GM18858 (cell line): ENCODE data around the gene BLNK.

ENCODE experiments used
- ATAC-seq: cut with Tn5 transposase; IDR thresholded peaks from one replicate; pipeline ENCODE4 v1.9.1; 2021; ENCODE audit not compliant: unreplicated experiment

BLNK gene

DNA sequence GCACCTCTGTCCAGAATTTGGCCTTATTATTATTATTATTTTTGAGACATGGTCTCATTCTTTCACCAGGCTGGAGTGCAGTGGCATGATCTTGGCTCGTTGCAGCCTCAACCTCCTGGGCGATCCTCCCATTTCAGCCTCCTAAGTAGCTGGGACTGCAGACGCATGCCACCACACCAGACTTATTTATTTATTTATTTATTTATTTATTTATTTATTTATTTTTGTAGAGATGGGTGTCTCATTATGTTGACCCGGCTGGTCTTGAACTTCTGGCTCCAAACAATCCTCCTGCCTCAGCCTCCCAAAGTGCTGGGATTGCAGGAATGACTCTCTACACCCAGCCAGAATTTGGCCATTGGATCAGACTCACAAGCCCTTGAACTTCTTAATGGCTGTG, 6.4 kb downstream of the BLNK start:
- no peak for ATAC-seq

- ATAC-seq, result no peak
These were observed 7.7 kb downstream of the BLNK start for GRCh38 chr10:96263669-96264068.

GRCh38 chr10:96263176-96263575, 8.2 kb downstream of the BLNK start:
- no peak for ATAC-seq

DNA sequence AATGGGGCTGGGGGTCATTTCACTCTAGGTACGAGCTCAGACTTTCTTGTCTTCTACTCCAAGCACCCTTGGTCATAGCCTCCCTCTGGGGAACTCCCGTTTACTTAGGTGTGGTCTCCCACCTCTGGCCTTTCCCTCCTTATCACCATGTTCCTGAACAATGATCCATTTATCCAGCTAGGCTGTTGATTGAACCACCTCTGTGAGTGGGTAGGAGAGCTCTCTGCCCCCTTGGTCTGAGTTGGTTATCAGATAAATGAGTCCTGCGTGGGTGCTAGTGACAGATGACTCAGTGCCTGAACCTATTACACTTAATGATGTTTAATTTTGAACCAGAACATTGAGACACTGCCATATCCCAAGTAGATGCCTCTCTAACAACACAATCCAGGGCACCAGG, 9.4 kb downstream of the BLNK start:
- no peak for ATAC-seq

DNA sequence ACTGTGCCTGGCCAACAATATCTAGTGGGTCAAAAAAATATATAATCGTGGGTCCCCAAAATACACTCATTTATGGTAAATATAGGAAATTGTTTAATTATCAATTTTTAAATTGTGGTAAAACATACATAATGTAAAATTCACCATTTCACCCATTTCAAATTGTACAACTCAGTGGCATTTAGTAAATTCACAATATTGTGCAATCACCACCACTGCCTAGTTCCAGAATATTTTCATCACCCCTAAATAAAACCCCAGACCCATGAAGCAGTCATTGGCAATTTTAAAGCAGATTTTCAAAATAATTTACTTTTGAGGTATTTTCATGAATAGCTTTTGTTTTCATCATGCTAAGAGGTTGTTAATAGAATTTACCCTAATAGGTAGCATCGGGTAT, 10.2 kb downstream of the BLNK start:
- ATAC-seq, result no peak

GRCh38 chr10:96260014-96260413, 11.4 kb downstream of the BLNK start:
- ATAC-seq, result no peak

- ATAC-seq, result no peak
These were observed 12.2 kb downstream of the BLNK start for GRCh38 chr10:96259150-96259549.

DNA sequence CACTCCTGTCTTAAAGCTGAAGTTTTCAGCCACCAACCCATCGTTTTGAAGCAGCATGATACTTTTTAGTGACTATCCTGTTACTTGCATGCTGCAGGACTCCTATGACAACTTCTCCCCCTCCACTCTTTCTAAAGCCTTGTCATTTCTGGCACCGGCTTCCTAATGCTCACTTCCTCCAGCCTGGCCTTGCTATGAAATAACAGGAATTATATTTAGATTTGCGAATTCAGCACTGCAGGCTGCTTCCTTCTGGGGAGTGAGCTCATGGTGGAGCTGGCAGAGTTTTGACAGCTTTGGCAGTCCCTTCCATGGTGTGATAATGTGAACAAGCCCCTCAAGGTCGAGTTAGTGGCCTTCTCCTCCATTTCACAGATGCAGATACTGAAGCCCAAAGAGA, 13.4 kb downstream of the BLNK start:
- no peak for ATAC-seq

DNA sequence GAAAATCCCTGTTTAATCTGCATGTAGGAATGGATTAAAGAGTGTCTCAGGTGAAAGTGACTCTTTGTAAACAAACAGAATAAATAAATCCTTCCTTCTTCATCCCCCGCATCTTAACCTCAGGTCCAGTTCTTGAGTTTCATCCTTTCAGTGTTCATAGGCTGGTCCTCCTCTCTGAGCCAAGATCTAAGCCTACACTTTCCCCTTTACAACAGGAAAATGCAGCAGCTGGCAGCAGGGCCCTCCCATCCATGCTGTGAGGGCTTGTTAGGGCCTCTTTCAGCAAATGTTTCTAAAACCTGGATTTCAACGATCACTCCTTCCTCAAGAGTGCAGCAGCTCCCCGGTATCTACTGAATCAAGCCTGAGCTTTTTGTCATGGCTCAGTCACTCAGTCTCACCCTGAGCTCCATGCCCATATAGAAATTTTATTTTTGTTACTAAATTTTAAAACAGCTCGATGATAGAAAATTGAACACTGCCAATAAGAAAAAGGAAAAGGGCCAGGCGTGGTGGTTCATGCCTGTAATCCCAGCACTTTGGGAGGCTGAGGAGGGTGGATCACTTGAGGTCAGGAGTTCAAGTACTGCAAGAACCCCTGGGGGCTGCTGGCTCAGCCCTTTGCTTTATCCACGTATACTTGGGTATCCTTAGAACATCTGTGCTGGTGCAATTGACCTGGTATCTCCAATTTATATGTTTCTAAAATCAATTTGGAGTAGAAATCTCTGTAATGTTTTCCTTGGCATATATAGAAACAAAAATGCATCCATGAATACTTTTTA, 15.6 kb downstream of the BLNK start:
- no peak for ATAC-seq

DNA sequence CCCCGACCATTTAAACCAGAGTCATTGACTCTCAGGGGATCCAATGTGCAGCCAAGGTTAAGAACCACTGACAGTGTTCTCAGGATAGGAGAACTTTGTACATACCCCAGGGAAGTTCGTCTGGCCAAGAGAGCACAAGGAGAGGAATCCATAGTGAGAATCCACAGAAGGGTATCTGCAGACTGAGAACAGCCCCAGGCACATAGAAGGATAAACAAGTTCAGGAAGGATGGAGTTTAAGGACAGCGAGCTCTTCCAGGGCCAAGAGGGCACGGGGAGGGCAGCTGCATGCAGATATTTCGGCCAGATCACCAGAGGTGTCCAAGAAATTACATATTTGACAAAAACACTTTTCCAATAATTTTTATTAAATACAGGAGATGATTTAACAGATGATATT, 16.4 kb downstream of the BLNK start:
- no peak for ATAC-seq

DNA sequence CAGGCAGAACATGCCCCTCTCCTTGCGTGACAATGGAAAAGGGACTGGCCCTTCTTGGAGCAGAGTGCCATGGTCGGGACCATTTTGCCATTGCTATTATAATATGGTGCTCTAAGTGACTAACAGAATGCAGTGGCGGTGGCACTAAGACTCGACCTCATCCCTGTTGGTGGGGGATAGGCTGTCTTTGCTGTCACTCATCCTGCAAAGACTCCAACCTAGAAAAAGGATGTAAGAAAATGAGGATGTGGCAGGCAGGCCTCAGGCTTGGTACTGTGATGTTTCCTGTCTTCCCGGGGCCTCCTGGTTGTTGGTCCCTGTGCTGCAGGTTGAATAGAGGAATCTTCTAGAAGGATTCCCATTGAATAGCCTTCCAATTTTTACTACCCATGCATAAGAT, 18.6 kb downstream of the BLNK start:
- no peak for ATAC-seq

DNA sequence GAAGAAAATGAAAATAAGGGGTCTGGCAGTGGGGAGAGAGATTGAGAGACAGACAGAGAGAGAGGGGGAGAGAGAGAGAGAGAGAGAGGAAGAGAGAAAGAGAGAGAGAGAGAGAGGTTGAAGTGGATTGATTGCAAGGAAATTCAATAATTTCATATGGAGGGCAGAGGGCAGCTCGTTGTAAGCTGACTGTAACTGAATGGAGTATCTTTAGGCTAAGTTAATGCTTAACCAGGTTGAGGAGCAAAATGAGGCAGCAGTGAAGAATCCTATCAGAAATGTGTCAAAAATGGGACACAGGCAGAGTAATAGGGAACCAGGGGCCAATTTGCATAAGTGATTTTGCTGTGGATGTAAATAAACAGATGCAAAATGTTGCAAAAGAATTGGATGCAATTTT, 21.0 kb downstream of the BLNK start:
- ATAC-seq, result no peak

DNA sequence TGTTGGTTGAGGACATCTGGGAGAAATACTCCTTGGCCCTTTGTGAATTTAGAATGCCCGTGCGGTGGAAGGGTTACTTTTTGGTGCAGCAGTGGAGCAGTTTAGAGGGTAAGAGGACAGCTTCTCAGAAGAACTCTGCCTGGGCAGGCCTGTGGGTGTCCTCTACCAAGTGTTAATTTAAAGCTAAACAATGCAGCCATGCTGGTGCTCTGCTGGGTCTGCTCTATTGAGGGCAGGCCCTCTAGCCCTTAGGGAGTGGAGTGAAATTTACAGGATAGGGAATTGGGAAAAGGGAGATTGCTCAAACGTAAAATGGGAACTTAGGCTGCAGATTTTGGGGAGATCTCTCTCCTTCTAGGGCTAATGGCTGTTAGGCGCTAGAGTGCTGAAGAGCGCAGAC, 22.1 kb downstream of the BLNK start:
- no peak for ATAC-seq

GRCh38 chr10:96244354-96244753, 27.0 kb downstream of the BLNK start:
- ATAC-seq, result peak; percentile 93

DNA sequence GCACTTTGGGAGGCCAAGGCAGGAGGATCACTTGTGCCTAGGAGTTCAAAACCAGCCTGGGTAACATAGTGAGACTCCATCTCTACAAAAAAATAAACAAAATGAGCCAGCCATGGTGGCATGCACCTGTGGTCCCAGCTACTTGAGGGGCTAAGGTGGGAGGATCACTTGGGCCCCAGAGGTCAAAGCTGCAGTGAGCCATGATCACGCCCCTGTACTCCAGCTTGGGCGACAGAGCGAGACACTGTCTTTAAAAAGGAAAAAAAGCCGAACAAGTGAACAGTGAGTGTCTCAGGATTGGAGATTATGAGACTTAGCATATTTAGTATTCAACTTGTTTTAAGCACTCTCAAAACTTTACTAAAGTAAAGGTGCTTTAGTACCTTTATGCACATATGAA, 28.1 kb downstream of the BLNK start:
- no peak for ATAC-seq

- no peak for ATAC-seq
These were observed 28.5 kb downstream of the BLNK start for GRCh38 chr10:96242822-96243221.

DNA sequence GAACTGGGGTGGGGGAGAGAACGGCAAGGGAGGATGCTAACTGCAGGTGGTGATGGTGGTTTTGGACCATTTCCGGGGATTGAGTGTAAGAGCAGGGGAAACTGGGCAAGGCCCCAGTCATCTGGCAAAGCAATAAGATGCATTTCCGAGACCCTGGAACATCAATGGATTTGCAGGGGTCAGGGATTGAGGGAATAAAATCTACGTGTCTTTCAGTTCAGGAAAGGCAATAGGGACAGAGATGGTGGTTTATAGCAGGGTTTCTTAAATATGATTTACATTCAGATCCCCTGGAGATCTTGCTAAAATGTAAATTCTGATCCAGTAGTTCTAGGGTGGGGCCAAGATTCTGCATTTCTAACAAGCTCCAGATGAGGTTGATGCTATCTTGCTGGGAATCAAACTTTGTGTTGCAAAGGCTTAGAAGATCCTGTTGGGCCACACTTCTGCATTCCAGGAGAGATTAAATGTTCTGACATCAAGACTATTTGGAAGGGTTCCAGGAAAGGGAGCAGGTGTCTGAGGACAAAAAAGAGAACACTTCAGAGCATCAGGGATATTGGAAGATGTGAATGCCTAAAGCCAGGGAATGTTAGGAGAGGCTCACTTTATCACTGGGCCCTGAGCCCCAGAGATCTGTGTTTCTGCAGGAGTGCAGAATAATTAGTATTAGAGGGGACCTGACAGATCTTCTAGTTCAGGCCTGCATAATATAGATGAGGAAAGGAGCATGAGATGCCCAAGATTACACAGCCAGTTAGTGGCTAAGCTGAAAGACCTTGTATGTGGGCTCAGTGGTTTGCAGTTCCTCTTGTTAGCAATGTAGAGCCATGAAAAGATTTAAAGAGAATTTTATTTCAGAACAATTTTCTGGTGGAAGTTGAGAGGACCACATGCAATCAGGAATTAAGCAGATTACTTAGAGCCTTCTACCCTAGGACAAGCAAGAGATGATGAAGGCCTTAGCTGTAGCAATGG, 32.4 kb downstream of the BLNK start:
- ATAC-seq, result no peak

- no peak for ATAC-seq
These were observed 34.5 kb downstream of the BLNK start for GRCh38 chr10:96236876-96237275.

GRCh38 chr10:96236090-96236478, 35.3 kb downstream of the BLNK start:
- ATAC-seq, result no peak

DNA sequence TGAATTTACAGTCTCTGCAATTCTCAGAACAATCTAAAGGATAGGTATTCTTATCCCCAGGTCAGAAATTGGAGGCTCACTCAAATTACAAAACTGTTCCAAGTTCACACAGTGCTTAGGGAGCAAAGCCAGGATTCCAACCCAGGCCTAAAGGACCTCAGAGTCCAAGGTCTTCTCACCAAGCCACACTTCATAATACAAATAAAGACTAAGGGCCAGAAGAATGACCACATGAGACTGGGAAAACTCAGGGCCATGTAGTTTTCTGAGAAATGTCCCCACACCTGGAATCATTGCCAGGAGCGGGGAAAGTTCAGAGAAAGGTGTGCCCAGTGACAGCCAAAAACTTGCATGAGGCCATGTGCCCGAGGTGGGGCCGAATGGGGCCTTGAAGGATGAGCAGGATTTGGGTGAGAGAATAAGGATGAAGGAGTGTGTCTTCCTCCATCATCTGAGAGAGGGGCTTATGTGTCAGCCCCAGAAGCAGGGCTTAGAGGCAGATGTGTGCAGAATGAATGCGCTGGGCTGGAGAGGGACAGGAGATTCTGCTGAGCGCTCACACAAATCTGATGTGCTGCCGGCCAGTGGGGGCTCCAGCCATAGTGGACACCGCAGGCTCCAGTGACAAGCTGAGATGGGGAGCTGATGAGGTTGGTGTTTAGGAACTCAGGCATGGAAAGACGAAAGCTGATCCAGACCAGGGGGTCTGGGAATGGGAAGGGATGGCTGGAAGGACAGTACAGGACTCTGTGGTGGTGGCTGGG, 35.9 kb downstream of the BLNK start:
- ATAC-seq, result no peak

DNA sequence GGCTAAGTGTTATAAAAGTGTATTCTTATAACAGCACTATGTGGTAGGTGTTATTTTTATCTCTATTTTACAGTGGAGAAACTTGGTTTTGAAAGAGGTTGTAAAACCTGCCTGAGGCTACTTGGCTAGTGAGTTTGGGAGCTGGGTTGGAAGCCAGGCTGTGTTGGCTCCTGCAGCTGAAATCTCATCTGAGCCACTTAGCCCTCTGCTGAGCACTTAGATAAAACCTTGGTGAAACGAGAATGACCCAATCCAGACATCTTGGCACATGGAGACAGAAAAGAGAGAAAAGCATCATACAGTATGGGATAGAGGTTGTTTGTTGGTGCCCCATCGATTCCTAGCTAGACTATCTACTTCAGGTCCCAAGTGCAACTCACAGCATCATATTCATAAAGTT, 37.4 kb downstream of the BLNK start:
- ATAC-seq, result no peak
